Ishikawa (cell line): ENCODE data around the gene TMA7B.

Source experiments
- CEBPB ChIP-seq: IDR thresholded peaks from 2 replicates; pipeline ENCODE4 v1.6.1; 2012
- EP300 ChIP-seq: IDR thresholded peaks from 2 replicates; pipeline ENCODE4 v1.6.1; 2012; ENCODE audit warnings: borderline replicate concordance
- MAX ChIP-seq: IDR thresholded peaks from 2 replicates; pipeline ENCODE4 v1.6.1; 2012
- REST ChIP-seq: IDR thresholded peaks from 2 replicates; pipeline ENCODE4 v1.6.1; 2012; ENCODE audit warnings: low read depth, mild to moderate bottlenecking

- TF ChIP-seq CEBPB = no peak
- no peak for TF ChIP-seq MAX
- TF ChIP-seq EP300 = no peak
- no peak for TF ChIP-seq REST
Observed at GRCh38 chr22:39942439-39943230, 17.6 kb upstream of the TMA7B start.
